Testis (tissue), 3 donors: ENCODE measurements around the gene ASIC2. TPM values are rescaled to one million over a fixed set of nuclear protein-coding genes. Genes with fewer than 3 reads are reported as not detected.

Experiments
- DNase-seq: peaks from one replicate; pipeline ENCODE4 v3.0.0-alpha.2; 2019
- H3K27ac ChIP-seq, 2 donors: fragments of 200-600 bp; sonication (generic); one replicate each; pipeline ENCODE4 v1.5.1; 2019
- H3K27me3 ChIP-seq: fragments of 200-600 bp; sonication (generic); one replicate; pipeline ENCODE4 v1.5.1; 2019
- H3K36me3 ChIP-seq: fragments of 200-600 bp; sonication (generic); one replicate; pipeline ENCODE4 v1.5.1; 2017; ENCODE audit warnings: low read depth; ENCODE audit errors: missing control alignments
- H3K4me1 ChIP-seq: fragments of 200-600 bp; sonication (generic); one replicate; pipeline ENCODE4 v1.5.1; 2019
- H3K4me3 ChIP-seq, 2 donors: fragments of 200-600 bp; sonication (generic); one replicate each; pipeline ENCODE4 v1.5.1; 2017 to 2019
- H3K9me3 ChIP-seq: fragments of 200-600 bp; sonication (generic); one replicate; pipeline ENCODE4 v1.5.1; 2017
- CTCF ChIP-seq, 3 experiments: fragments of 450-650 bp in 2 of 3; fragments of 200-600 bp in 1 of 3; sonication (generic) in 1 of 3; IDR thresholded peaks; one replicate each; pipeline ENCODE4 v1.5.1; 2016 to 2019; ENCODE audit warnings: antibody characterized with exemption in 3 of 3, mild to moderate bottlenecking in 2 of 3, moderate library complexity in 1 of 3
- POLR2A ChIP-seq: fragments of 450-650 bp; IDR thresholded peaks from one replicate; pipeline ENCODE4 v1.6.1; 2017; ENCODE audit warnings: antibody characterized with exemption, mild to moderate bottlenecking, moderate library complexity
- WGBS, 2 donors: methylation state at CpG; one replicate each; pipeline ENCODE4 v1.1.5; 2018; 5-methylcytosine and 5-hydroxymethylcytosine counted together
- intact Hi-C: fragments of 100-400 bp; cut with DNase I; formaldehyde crosslinking; loops from one replicate; pipeline ENCODE4 v1.15.1; 2023; ENCODE audit warnings: low total_unique reads
- polyA plus RNA-seq: library from polyadenylated mRNA; stranded (reverse); fragments of 350-450 nt; fragmentation: Illumina TruSeq; extraction: RNeasy Lipid Tissue Mini Kit (QIAGEN cat#74804); gene quantifications from one replicate; pipeline ENCODE4 v1.2.3, GENCODE V29; 2014; ENCODE audit warnings: low read depth, low replicate concordance; ENCODE audit not compliant: insufficient read depth
- total RNA-seq, 2 donors: library from RNA; depleted of rRNA; stranded (reverse); fragments of >200 nt; gene quantifications; one replicate each; pipeline ENCODE4 v1.2.3, GENCODE V29; 2016

The ASIC2 gene
- total and polyA plus RNA-seq, 3 donors from 2014 or later = 0.73 to 1.0 (median 0.81) TPM

- no peak overlapping the region for H3K4me3 ChIP-seq
- no peak overlapping the region for H3K27ac ChIP-seq
- intact Hi-C loops = no loop called here
- H3K9me3 ChIP-seq = no peaks in the 10 kb centered on the region
- no peaks in the 10 kb centered on the region for H3K4me1 ChIP-seq
- no peaks in the 10 kb centered on the region for H3K27me3 ChIP-seq
- 79 to 91% methylated on average over 3 of the region's 3 CpGs for WGBS, 2 donors
- TF ChIP-seq CTCF (IDR thresholded peaks at IDR 0.05) (no peak), POLR2A (no peak)
- no peak for DNase-seq
- no peaks in the 10 kb centered on the region for H3K36me3 ChIP-seq
Measured at GRCh38 chr17:33243732-33244131, 49.4 kb downstream of the ASIC2 start.

- no peak for DNase-seq
- Histone ChIP-seq H3K27me3 (no peaks in the 10 kb centered on the region), H3K4me1 (no peaks in the 10 kb centered on the region), H3K27ac (no peak overlapping the region), H3K4me3 (no peak overlapping the region), H3K36me3 (no peaks in the 10 kb centered on the region), H3K9me3 (no peaks in the 10 kb centered on the region)
- WGBS, 2 donors = 81 to 95% methylated on average over 8 of the region's 8 CpGs
- TF ChIP-seq POLR2A (no peak), CTCF (IDR thresholded peaks at IDR 0.05) (no peak)
- intact Hi-C loops = no loop called here
Measured at GRCh38 chr17:33242375-33243124, 50.5 kb downstream of the ASIC2 start.

GRCh38 chr17:33241390-33241789 lies 51.7 kb downstream of the ASIC2 start:
- H3K27me3 ChIP-seq = no peaks in the 10 kb centered on the region
- no peaks in the 10 kb centered on the region for H3K9me3 ChIP-seq
- H3K27ac ChIP-seq = no peak overlapping the region
- TF ChIP-seq POLR2A (no peak), CTCF (IDR thresholded peaks at IDR 0.05) (no peak)
- H3K4me3 ChIP-seq = no peak overlapping the region
- H3K36me3 ChIP-seq = no peaks in the 10 kb centered on the region
- intact Hi-C loops = no loop called here
- H3K4me1 ChIP-seq = no peaks in the 10 kb centered on the region
- no peak for DNase-seq

- Histone ChIP-seq H3K27ac (no peak overlapping the region), H3K9me3 (no peaks in the 10 kb centered on the region), H3K36me3 (no peaks in the 10 kb centered on the region), H3K27me3 (no peaks in the 10 kb centered on the region), H3K4me1 (peaks cover 5% of the 10 kb centered on the region), H3K4me3 (no peak overlapping the region)
- intact Hi-C loops = no loop called here
- TF ChIP-seq POLR2A = no peak
- TF ChIP-seq CTCF (IDR thresholded peaks at IDR 0.05) = no peak
- DNase-seq = no peak
- WGBS, 2 donors = 84 to 87% methylated on average over 3 to 6 of the region's 6 CpGs
Measured at GRCh38 chr17:33240362-33240761, 52.7 kb downstream of the ASIC2 start.

DNA sequence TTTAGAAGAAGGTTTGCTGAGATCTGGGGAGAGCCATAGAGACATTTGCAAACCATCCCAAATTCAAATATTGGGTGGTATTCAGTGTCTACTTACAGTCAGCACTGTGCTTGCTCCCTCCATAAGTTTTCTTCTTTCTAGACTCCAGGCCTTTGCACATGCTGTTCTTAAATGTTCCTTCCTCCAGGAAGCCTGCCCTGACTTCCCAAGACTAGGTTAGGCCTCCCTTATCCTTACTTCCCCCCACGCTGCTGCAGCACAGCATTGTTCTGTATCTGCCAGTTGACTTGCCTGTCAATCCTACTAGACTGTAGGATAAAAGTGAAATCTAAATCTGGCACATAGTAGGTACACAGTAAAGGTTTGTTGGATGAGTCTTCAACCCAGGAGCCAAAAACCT lies 53.4 kb downstream of the ASIC2 start:
- intact Hi-C loops = no loop called here

More for the DNA sequence above, 53.4 kb downstream of the ASIC2 start:
- Histone ChIP-seq H3K27me3 (no peaks in the 10 kb centered on the region), H3K9me3 (no peaks in the 10 kb centered on the region), H3K4me3 (no peak overlapping the region), H3K36me3 (no peaks in the 10 kb centered on the region), H3K27ac (no peak overlapping the region), H3K4me1 (peaks cover 12% of the 10 kb centered on the region)
- TF ChIP-seq CTCF (IDR thresholded peaks at IDR 0.05) (no peak), POLR2A (no peak)
- DNase-seq = no peak
- 88 to 93% methylated on average over 1 of the region's 1 CpG for WGBS, 2 donors
